ENCODE measurements around the gene SELENOT.

Gene SELENOT

DNA sequence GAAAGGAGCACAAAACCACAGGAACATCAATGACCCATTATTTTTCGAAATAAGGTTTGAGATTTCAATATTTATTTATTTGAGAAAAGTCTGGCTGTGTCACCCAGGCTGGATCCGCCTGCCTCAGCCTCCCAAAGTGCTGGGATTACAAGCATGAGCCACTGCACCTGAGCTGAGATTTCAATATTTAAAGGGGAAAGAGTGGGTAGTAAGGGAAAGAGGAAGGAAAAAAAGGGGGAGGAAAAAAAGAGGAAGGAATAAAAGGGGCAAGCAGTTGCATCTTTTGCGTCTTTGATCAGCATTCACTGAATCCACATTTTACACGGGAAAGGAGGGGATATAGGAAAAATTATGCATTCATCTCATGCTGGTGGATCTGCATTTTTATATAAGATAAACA, 53.2 kb downstream of the SELENOT start:
- no peak overlapping the region for H3K4me2 ChIP-seq (ENCODE audit: low read depth, low read length, poor library complexity, severe bottlenecking)
- no peak for TF ChIP-seq EZH2phosphoT487 (IDR thresholded peaks at IDR 0.05; ENCODE audit: borderline replicate concordance)

GRCh38 chr3:150662410-150663200, 59.5 kb downstream of the SELENOT start:
- H3K27me3 ChIP-seq (ENCODE audit: insufficient read depth, low read length, poor library complexity, severe bottlenecking) = no peaks in the 10 kb centered on the region
- no peak overlapping the region for H3K4me3 ChIP-seq (ENCODE audit: low read length, poor library complexity, severe bottlenecking)
- no peaks in the 10 kb centered on the region for H3K9me3 ChIP-seq (ENCODE audit: insufficient read depth, low read depth, low read length)
- H4K20me1 ChIP-seq (ENCODE audit: insufficient read depth, low read length, poor library complexity, severe bottlenecking) = no peaks in the 10 kb centered on the region
- 0 out of 2 replicates have a peak overlapping the region, but pooled peaks have one; percentile 1 for H2AFZ ChIP-seq (ENCODE audit: low read length)
- H3K4me1 ChIP-seq (ENCODE audit: insufficient read depth, low read length, poor library complexity, severe bottlenecking) = peaks cover 16% of the 10 kb centered on the region
- H3K4me2 ChIP-seq (ENCODE audit: low read depth, low read length, poor library complexity, severe bottlenecking) = no peak overlapping the region
- H3K36me3 ChIP-seq (ENCODE audit: insufficient read depth, low read length) = no peaks in the 10 kb centered on the region
- H3F3A ChIP-seq (ENCODE audit: low read depth) = no peaks in the 10 kb centered on the region
- no peak overlapping the region for H3K9ac ChIP-seq (ENCODE audit: low read depth, low read length, poor library complexity, severe bottlenecking)
- no peaks in the 10 kb centered on the region for H3K79me2 ChIP-seq (ENCODE audit: insufficient read depth, low read length)
- H3K9me2 ChIP-seq (replicated peaks; ENCODE audit: low read depth, low read length) = no peaks in the 10 kb centered on the region
- no peak for TF ChIP-seq EZH2phosphoT487 (IDR thresholded peaks at IDR 0.05; ENCODE audit: borderline replicate concordance)
- TF ChIP-seq CTCF (conservative IDR thresholded peaks at IDR 0.05; ENCODE audit: low read length) = no peak

More for the DNA sequence above, 53.2 kb downstream of the SELENOT start:
- H3K9ac ChIP-seq (ENCODE audit: low read depth, low read length, poor library complexity, severe bottlenecking) = no peak overlapping the region
- H3K79me2 ChIP-seq (ENCODE audit: insufficient read depth, low read length) = no peaks in the 10 kb centered on the region
- H2AFZ ChIP-seq (ENCODE audit: low read length) = no peak overlapping the region
- H3K4me1 ChIP-seq (ENCODE audit: insufficient read depth, low read length, poor library complexity, severe bottlenecking) = no peaks in the 10 kb centered on the region
- no peak overlapping the region for H3K4me3 ChIP-seq (ENCODE audit: low read length, poor library complexity, severe bottlenecking)
- H4K20me1 ChIP-seq (ENCODE audit: insufficient read depth, low read length, poor library complexity, severe bottlenecking) = no peaks in the 10 kb centered on the region
- no peaks in the 10 kb centered on the region for H3K9me2 ChIP-seq (replicated peaks; ENCODE audit: low read depth, low read length)
- no peaks in the 10 kb centered on the region for H3K27me3 ChIP-seq (ENCODE audit: insufficient read depth, low read length, poor library complexity, severe bottlenecking)
- no peaks in the 10 kb centered on the region for H3F3A ChIP-seq (ENCODE audit: low read depth)
- no peaks in the 10 kb centered on the region for H3K36me3 ChIP-seq (ENCODE audit: insufficient read depth, low read length)
- H3K9me3 ChIP-seq (ENCODE audit: insufficient read depth, low read depth, low read length) = no peaks in the 10 kb centered on the region

GRCh38 chr3:150663461-150663860, 60.3 kb downstream of the SELENOT start:
- Histone ChIP-seq H3F3A (ENCODE audit: low read depth) (no peaks in the 10 kb centered on the region), H3K27me3 (ENCODE audit: insufficient read depth, low read length, poor library complexity, severe bottlenecking) (no peaks in the 10 kb centered on the region), H3K9ac (ENCODE audit: low read depth, low read length, poor library complexity, severe bottlenecking) (no peak overlapping the region), H2AFZ (ENCODE audit: low read length) (no peak overlapping the region), H4K20me1 (ENCODE audit: insufficient read depth, low read length, poor library complexity, severe bottlenecking) (no peaks in the 10 kb centered on the region), H3K79me2 (ENCODE audit: insufficient read depth, low read length) (no peaks in the 10 kb centered on the region), H3K4me1 (ENCODE audit: insufficient read depth, low read length, poor library complexity, severe bottlenecking) (peaks cover 16% of the 10 kb centered on the region), H3K9me2 (replicated peaks; ENCODE audit: low read depth, low read length) (no peaks in the 10 kb centered on the region), H3K4me3 (ENCODE audit: low read length, poor library complexity, severe bottlenecking) (no peak overlapping the region), H3K4me2 (ENCODE audit: low read depth, low read length, poor library complexity, severe bottlenecking) (no peak overlapping the region), H3K36me3 (ENCODE audit: insufficient read depth, low read length) (no peaks in the 10 kb centered on the region), H3K9me3 (ENCODE audit: insufficient read depth, low read depth, low read length) (no peaks in the 10 kb centered on the region)
- TF ChIP-seq EZH2phosphoT487 (IDR thresholded peaks at IDR 0.05; ENCODE audit: borderline replicate concordance) (no peak), CTCF (conservative IDR thresholded peaks at IDR 0.05; ENCODE audit: low read length) (no peak)
